Measurements from ENCODE around the gene MUC13. TPM values are rescaled to one million over a fixed set of nuclear protein-coding genes. Genes with fewer than 3 reads are reported as not detected.

Gene MUC13
- total RNA-seq, 1 donor from 2014 or later = not detected

GRCh38 chr3:124877674-124878073, 56.9 kb downstream of the MUC13 start:
- H3K9me3 Mint-ChIP-seq = peaks cover 5% of the 10 kb centered on the region
- peaks cover 20% of the 10 kb centered on the region for H3K4me1 Mint-ChIP-seq
- H3K27ac Mint-ChIP-seq = no peak overlapping the region
- peaks cover 2% of the 10 kb centered on the region for H3K36me3 Mint-ChIP-seq
- TF ChIP-seq CTCF (IDR thresholded peaks at IDR 0.05; ENCODE audit: unreplicated experiment) = no peak
- no peaks in the 10 kb centered on the region for H3K27me3 Mint-ChIP-seq (ENCODE audit: low read depth)
- H3K4me3 Mint-ChIP-seq = no peak overlapping the region
- no peak for DNase-seq (ENCODE audit: low spot score in 2 of 2, unreplicated experiment in 2 of 2)

DNA sequence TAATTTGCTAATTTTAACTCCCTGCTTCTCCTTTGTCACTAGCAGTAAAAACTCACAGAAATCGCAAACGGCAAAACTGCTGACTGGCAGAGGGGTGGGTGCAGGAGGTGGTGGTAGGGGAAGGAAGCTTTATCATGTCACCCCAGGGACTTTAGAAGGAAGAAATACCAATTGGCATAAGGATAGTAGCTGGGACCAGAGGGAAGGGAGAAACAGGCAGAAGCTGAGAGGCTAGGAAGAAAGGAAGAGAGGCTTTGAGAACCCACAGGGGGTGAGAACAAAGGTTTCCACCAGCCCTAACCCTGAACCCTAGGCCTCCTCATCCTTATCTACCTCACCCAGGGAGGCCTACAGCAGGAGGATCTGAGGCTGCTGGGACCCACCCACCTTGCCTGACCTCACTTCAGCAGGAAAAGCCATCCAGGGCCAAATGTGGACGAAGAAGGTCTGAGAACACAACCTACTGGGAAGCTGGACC, 58.1 kb downstream of the MUC13 start:
- H3K27ac Mint-ChIP-seq = peak overlapping the region; percentile 44
- H3K4me1 Mint-ChIP-seq = peaks cover 12% of the 10 kb centered on the region
- DNase-seq (ENCODE audit: low spot score in 2 of 2, unreplicated experiment in 2 of 2) = no peak
- H3K27me3 Mint-ChIP-seq (ENCODE audit: low read depth) = no peaks in the 10 kb centered on the region
- H3K36me3 Mint-ChIP-seq = peaks cover 6% of the 10 kb centered on the region
- H3K9me3 Mint-ChIP-seq = peaks cover 5% of the 10 kb centered on the region
- no peak overlapping the region for H3K4me3 Mint-ChIP-seq
- TF ChIP-seq CTCF (IDR thresholded peaks at IDR 0.05; ENCODE audit: unreplicated experiment) = no peak

GRCh38 chr3:124873226-124873625, 61.3 kb downstream of the MUC13 start:
- H3K27ac Mint-ChIP-seq = no peak overlapping the region
- no peak for TF ChIP-seq CTCF (IDR thresholded peaks at IDR 0.05; ENCODE audit: unreplicated experiment)
- peaks cover 10% of the 10 kb centered on the region for H3K36me3 Mint-ChIP-seq
- DNase-seq (ENCODE audit: low spot score in 2 of 2, unreplicated experiment in 2 of 2) = no peak
- peaks cover 5% of the 10 kb centered on the region for H3K9me3 Mint-ChIP-seq
- peaks cover 3% of the 10 kb centered on the region for H3K4me1 Mint-ChIP-seq
- H3K4me3 Mint-ChIP-seq = no peak overlapping the region
- no peaks in the 10 kb centered on the region for H3K27me3 Mint-ChIP-seq (ENCODE audit: low read depth)

DNA sequence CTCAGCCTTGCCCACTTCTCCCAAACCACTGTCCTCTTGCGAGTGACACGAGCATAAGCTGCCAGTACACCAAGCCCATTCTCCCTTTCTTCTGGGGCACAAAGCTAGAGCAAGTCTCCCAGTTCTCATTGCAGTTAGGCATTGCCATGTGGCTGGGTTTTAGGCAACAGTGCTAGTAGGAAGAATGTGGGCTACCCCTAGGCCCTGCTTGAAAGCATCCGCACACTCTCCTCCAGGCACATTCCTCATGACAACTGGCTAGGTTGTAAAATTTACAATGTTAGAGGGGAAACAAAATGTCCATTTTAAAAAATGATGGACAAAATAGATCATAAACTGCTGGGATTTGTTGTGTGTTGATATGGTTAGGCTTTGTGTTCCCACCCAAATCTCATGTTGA, 67.0 kb downstream of the MUC13 start:
- Mint-ChIP-seq H3K27me3 (ENCODE audit: low read depth) (no peaks in the 10 kb centered on the region), H3K4me3 (no peak overlapping the region), H3K36me3 (peaks cover 10% of the 10 kb centered on the region), H3K9me3 (no peaks in the 10 kb centered on the region), H3K4me1 (no peaks in the 10 kb centered on the region), H3K27ac (no peak overlapping the region)
- TF ChIP-seq CTCF (IDR thresholded peaks at IDR 0.05; ENCODE audit: unreplicated experiment) = no peak
- DNase-seq (ENCODE audit: low spot score in 2 of 2, unreplicated experiment in 2 of 2) = no peak

DNA sequence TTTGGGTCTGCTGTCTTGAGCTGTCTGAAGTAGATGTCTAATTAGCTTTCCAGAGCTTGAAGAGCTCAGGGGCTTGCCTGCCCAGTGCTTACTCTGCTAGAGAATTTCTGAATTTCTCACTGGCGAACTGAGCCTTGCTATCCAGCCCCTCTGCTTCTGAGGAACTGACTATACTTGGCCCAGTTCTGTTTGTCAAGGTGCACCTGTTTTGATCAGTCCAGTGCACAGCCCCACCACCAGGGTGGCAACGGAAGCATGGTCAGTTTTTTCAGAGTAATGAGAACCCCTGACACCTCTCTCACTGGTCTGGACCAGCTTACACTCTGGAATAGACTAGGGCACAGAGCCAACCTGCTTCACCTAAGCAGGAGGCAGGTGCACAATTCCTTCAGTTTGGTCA, 72.5 kb downstream of the MUC13 start:
- Mint-ChIP-seq H3K9me3 (peaks cover 4% of the 10 kb centered on the region), H3K27ac (no peak overlapping the region), H3K4me3 (no peak overlapping the region), H3K27me3 (ENCODE audit: low read depth) (no peaks in the 10 kb centered on the region), H3K36me3 (peaks cover 7% of the 10 kb centered on the region), H3K4me1 (peaks cover 5% of the 10 kb centered on the region)
- DNase-seq (ENCODE audit: low spot score in 2 of 2, unreplicated experiment in 2 of 2) = no peak
- TF ChIP-seq CTCF (IDR thresholded peaks at IDR 0.05; ENCODE audit: unreplicated experiment) = no peak

DNA sequence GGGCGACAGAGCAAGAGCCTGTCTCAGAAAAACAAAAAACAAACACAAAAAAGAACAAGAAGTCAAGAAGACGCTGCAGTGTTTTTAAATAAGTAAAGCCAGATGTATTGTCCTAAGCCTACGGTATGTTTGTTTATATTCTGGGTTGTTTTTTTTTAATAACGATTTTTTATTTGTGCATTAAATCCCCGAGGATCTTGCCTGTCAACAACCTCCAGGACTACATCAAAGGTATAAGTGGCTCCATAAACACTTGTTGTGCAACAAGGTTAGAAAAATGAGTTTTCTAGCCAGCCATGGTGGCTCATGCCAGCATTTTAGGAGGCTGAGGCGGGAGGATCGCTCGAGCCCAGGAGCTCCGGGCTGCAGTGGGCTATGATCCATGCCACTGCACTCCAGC, 73.5 kb downstream of the MUC13 start:
- Mint-ChIP-seq H3K27me3 (ENCODE audit: low read depth) (no peaks in the 10 kb centered on the region), H3K36me3 (peaks cover 9% of the 10 kb centered on the region), H3K4me3 (no peak overlapping the region), H3K27ac (peak overlapping the region; percentile 88), H3K4me1 (peaks cover 5% of the 10 kb centered on the region), H3K9me3 (peaks cover 4% of the 10 kb centered on the region)
- DNase-seq (ENCODE audit: low spot score in 2 of 2, unreplicated experiment in 2 of 2) = no peak
- TF ChIP-seq CTCF (IDR thresholded peaks at IDR 0.05; ENCODE audit: unreplicated experiment) = no peak

Data from mesothelial cell of epicardium (in vitro differentiated cells).